Measurements from ENCODE around the gene IGDCC3. TPM values are rescaled to one million over a fixed set of nuclear protein-coding genes. Genes with fewer than 3 reads are reported as not detected.

The IGDCC3 gene
- total and polyA plus RNA-seq, 2 of the 8 experiments (the other 6 are each of a cell fraction or from before 2014, with no cell fraction given) = 26.8 to 45.7 TPM

DNA sequence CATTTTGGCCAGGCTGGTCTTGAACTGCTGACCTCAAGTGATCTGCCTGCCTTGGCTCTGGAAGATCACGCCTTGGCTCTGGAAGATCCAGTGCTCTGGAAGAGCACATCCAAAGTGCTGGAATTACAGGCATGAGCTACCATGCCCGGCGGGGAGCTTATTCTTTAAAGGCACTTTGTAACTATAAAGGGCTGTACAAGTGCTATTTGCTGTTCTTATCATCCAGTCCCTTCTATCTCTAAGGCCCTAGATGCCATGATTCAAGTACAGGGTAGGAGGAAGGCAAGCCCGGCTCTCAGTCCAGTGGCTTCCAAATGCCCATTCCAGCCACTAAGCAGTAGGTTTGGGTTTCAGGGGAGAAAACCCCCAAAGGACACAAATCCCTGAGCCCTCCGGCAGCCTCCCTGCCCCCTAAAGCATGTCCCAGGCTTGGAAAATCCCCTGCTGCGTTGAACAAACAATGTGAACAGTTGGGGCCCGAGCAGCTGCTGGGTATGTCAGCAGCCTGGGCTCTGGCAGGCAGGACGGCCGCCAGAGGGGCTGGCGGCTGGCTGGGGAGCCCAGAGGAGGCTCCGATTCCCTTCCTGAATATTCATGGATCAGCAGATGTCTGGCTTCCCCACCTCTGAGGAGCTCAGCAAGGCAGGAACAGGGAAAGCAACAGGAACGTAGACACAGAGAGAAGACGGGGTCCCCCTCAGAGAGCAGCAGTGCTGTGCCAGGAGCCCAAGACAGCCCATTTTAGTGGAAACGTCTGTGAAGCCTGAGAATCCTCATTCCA lies 37.2 kb upstream of the IGDCC3 start (continued):
- TF ChIP-seq HDAC2 (IDR thresholded peaks at IDR 0.05; ENCODE audit: borderline replicate concordance in 1 of 2, low read depth in 2 of 2, low read length in 2 of 2) (peak; percentile 89 to 95; a peak in 2 of 4 replicates), POLR2A (IDR thresholded peaks at IDR 0.05; ENCODE audit: control extremely low read depth in 1 of 2, low read depth in 2 of 2, low read length in 2 of 2) (peak in 1 of 2 experiments; percentile 74; a peak in 2 of 3 replicates), YY1 (IDR thresholded peaks at IDR 0.05; ENCODE audit: low read depth, low read length) (peak; percentile 52; the same call in 1 of the 2 replicates), CHD2 (IDR thresholded peaks at IDR 0.05; ENCODE audit: low read length) (peak; percentile 48; the same call in 1 of the 2 replicates), GABPA (IDR thresholded peaks at IDR 0.05; ENCODE audit: borderline replicate concordance, insufficient read depth, low read length) (no peak), JUND (IDR thresholded peaks at IDR 0.05; ENCODE audit: low read length) (no peak; the same call in 1 of the 2 replicates), SUZ12 (IDR thresholded peaks at IDR 0.05; ENCODE audit: low read length) (no peak), ASH2L (IDR thresholded peaks at IDR 0.05; ENCODE audit: low read length) (peak; percentile 46), SP4 (IDR thresholded peaks at IDR 0.05; ENCODE audit: low read length) (0 out of 2 replicates have a peak, but pooled peaks have one; percentile 31), RFX5 (IDR thresholded peaks at IDR 0.05; ENCODE audit: borderline replicate concordance, low read depth, low read length) (no peak), NANOG (IDR thresholded peaks at IDR 0.05; ENCODE audit: insufficient read depth, low read depth, low read length, poor library complexity, severe bottlenecking) (peak; percentile 75), GTF2F1 (IDR thresholded peaks at IDR 0.05; ENCODE audit: borderline replicate concordance, low read depth, low read length) (no peak), RNF2 (IDR thresholded peaks at IDR 0.05; ENCODE audit: borderline replicate concordance, low read depth, low read length, missing control alignments, poor library complexity, severe bottlenecking) (no peak), CEBPB (IDR thresholded peaks at IDR 0.05; ENCODE audit: low read depth, low read length) (no peak)
- TF ChIP-seq, protein P1, sequence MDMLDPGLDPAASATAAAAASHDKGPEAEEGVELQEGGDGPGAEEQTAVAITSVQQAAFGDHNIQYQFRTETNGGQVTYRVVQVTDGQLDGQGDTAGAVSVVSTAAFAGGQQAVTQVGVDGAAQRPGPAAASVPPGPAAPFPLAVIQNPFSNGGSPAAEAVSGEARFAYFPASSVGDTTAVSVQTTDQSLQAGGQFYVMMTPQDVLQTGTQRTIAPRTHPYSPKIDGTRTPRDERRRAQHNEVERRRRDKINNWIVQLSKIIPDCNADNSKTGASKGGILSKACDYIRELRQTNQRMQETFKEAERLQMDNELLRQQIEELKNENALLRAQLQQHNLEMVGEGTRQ (IDR thresholded peaks at IDR 0.05; ENCODE audit: low read length) = no peak

Data from H1 (cell line).